Sigmoid colon (tissue), 3 donors: ENCODE data around the gene FRS2.

Experiments used
- POLR2A ChIP-seq, 2 donors: fragments of 450-650 bp; IDR thresholded peaks; one replicate each; pipeline ENCODE4 v1.6.1; 2016; ENCODE audit warnings: antibody characterized with exemption in 2 of 2, mild to moderate bottlenecking in 2 of 2, moderate library complexity in 2 of 2
- TF ChIP-seq, protein P1 (sequence below), 4 experiments: fragments of 450-650 bp in 3 of 4; fragments of 200-600 bp in 1 of 4; IDR thresholded peaks; one replicate each; pipeline ENCODE4 v1.5.1; 2016 to 2019; ENCODE audit warnings: antibody characterized with exemption in 4 of 4, mild to moderate bottlenecking in 3 of 4, moderate library complexity in 2 of 4

DNA sequence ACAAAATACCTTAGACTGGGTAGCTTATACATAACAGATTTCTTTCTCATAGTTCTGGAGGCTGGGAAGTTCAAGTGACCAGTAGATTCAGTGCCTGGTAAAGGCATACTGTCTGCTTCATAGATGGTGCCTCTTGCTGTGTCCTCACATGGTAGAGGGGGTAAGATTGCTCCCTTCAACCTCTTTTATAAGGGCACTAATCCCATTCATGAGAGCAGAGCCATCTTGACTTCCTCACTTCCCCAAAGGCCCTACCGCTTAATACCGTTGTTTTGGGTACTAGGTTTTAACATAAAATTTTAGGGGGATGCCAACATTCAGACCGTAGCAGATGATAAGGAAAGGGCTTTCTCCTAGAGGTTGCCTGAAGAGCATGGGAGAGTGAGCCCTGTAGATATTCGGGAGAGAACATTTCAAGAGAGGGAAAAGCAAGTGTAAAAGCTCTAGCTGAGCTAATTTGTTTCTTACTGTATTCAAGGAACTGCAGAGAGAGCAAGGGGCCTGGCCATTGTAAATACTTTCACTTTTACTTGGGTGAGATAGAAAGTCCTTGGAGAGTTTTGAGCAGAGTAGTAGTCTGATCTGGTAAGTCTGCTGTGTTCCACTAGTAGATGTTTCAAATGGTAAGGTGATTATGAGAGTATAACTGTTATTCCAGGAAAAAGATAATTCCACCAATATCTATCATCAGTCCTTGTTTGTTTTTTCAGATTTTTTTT lies 27.3 kb downstream of the FRS2 start:
- TF ChIP-seq, protein P1, sequence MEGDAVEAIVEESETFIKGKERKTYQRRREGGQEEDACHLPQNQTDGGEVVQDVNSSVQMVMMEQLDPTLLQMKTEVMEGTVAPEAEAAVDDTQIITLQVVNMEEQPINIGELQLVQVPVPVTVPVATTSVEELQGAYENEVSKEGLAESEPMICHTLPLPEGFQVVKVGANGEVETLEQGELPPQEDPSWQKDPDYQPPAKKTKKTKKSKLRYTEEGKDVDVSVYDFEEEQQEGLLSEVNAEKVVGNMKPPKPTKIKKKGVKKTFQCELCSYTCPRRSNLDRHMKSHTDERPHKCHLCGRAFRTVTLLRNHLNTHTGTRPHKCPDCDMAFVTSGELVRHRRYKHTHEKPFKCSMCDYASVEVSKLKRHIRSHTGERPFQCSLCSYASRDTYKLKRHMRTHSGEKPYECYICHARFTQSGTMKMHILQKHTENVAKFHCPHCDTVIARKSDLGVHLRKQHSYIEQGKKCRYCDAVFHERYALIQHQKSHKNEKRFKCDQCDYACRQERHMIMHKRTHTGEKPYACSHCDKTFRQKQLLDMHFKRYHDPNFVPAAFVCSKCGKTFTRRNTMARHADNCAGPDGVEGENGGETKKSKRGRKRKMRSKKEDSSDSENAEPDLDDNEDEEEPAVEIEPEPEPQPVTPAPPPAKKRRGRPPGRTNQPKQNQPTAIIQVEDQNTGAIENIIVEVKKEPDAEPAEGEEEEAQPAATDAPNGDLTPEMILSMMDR (IDR thresholded peaks at IDR 0.05), result no peak
- TF ChIP-seq POLR2A (IDR thresholded peaks at IDR 0.05), result no peak
